Skeletal muscle tissue (tissue), 4 donors: Measurements from ENCODE around the gene LPXN. TPM values are rescaled to one million over a fixed set of nuclear protein-coding genes. Genes with fewer than 3 reads are reported as not detected.
"Not testable (repeated sequence)": the region's sequence is repeated elsewhere in the genome, so short reads cannot be mapped to it uniquely, and the experiment has no call there.

Experiments
- H3K27ac ChIP-seq: one replicate; pipeline ENCODE4 v1.7.0; 2013; ENCODE audit warnings: mild to moderate bottlenecking, low read depth, low read length, inconsistent platforms
- H3K27me3 ChIP-seq, 3 donors: one replicate each; pipeline ENCODE4 v1.7.0; 2013; ENCODE audit warnings: low read length in 3 of 3; ENCODE audit not compliant: control insufficient read depth in 3 of 3, insufficient read depth in 3 of 3
- H3K36me3 ChIP-seq, 3 donors: one replicate each; pipeline ENCODE4 v1.7.0; 2013; ENCODE audit warnings: low read length in 3 of 3; ENCODE audit not compliant: control insufficient read depth in 3 of 3, insufficient read depth in 3 of 3
- H3K4me1 ChIP-seq, 3 donors: one replicate each; pipeline ENCODE4 v1.7.0; 2013; ENCODE audit warnings: low read length in 3 of 3, mild to moderate bottlenecking in 3 of 3; ENCODE audit not compliant: control insufficient read depth in 3 of 3, insufficient read depth in 3 of 3
- H3K4me3 ChIP-seq, 3 donors: one replicate each; pipeline ENCODE4 v1.7.0; 2013; ENCODE audit warnings: low read length in 3 of 3
- H3K9ac ChIP-seq, 3 donors: one replicate each; pipeline ENCODE4 v1.7.0; 2013; ENCODE audit warnings: low read length in 3 of 3, mild to moderate bottlenecking in 3 of 3, moderate library complexity in 2 of 3, low read depth in 1 of 3
- H3K9me3 ChIP-seq, 3 donors: one replicate each; pipeline ENCODE4 v1.7.0; 2013; ENCODE audit warnings: low read length in 3 of 3; ENCODE audit not compliant: control insufficient read depth in 3 of 3
- total RNA-seq: library from RNA; depleted of rRNA; stranded (reverse); fragments of >200 nt; gene quantifications from one replicate; pipeline ENCODE4 v1.2.3, GENCODE V29; 2014
- donor health status: Osteomylitis.

LPXN gene
- total RNA-seq, 1 donor from 2014 or later, result 4.2 TPM

DNA sequence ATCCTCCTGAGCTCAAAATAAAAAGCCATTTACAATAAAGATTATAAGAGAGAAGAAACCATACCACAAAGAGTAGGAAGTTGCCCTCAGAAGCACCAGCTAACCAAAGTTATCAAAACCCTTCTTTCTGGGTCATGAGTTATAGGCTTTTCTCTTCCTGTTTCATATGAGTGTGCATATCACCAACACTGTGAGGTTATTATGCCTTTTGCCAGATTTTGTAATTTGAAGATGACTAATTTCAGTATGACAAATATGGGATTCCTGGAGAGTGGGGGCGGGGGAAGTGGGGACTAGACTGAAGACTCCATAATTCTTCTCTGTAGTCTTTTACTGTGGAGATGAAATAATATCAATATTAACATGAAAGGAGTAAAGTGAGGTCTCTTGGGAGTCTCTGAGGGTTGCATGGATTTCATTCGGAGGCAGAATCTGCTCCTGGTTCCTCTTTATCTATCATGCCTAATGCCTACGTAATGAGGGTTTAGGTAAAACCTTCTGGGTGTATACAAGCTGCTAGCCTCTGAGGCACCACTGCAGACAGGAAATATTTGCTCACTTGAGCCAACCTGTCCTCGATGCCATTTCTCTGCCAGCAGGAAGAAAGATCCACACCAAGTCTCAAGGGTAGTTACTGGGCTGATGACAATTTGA is 2.1 kb downstream of the LPXN start:
- Histone ChIP-seq H3K4me3 (peak overlapping the region in 1 of 3 donors; percentile 44), H3K27ac (peak overlapping the region; percentile 100), H3K36me3 (peaks cover 7 to 13% (median 10%) of the 10 kb centered on the region in 3 donors), H3K4me1 (peaks cover 28 to 33% (median 32%) of the 10 kb centered on the region in 3 donors), H3K9ac (peak overlapping the region in 1 of 3 donors; percentile 34), H3K27me3 (no peaks in the 10 kb centered on the region), H3K9me3 (no peaks in the 10 kb centered on the region)

DNA sequence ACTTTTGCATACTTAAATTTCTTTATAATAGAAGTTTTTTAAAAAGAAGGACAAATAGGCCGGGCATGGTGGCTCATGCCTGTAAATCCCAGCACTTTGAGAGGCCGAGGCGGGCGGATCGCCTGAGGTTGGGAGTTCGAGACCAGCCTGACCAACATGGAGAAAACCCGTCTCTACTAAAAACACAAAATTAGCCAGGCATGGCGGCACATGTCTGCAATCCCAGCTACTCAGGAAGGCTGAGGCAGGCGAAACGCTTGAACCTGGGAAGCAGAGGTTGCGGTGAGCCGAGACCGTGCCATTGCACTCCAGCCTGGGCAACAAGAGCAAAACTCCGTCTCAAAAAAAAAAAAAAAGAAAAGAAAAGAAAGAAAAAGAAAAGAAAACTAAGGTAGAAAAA is 2.8 kb downstream of the LPXN start:
- H3K9ac ChIP-seq, H3K9me3 ChIP-seq, H3K27me3 ChIP-seq, H3K4me3 ChIP-seq: not testable (repeated sequence)
- Histone ChIP-seq H3K4me1 (peaks cover 28 to 33% (median 32%) of the 10 kb centered on the region in 3 donors), H3K36me3 (peaks cover 8 to 10% (median 10%) of the 10 kb centered on the region in 3 donors), H3K27ac (peak overlapping the region; percentile 100)

DNA sequence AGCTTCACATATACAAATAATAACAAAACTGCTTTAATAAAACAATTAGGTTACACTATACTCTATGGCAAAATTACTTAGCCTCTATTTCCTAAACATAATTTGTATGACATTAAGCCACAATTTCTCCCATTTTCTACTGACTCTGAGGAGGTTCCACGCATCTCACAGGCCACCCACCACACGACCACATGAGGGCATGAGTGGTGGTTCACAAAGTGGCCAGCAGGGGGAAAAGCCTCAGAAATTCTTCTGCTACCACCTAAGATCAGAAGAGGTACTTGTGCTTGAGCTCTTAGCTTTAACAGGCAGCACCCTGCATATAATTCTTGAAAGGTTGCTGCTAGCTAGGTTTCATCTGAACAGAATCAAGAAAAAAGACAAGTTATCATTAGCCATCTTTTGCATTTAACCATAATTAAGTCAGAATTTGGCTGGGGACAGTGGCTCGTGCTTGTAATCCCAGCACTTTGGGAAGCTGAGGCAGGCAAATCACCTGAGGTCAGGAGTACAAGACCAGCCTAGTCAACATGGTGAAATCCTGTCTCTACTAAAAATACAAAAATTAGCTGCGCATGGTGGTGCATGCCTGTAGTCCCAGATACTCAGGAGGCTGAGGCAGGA is 7.7 kb downstream of the LPXN start:
- no peaks in the 10 kb centered on the region for H3K9me3 ChIP-seq
- H3K27ac ChIP-seq, result no peak overlapping the region
- H3K4me1 ChIP-seq, result no peaks in the 10 kb centered on the region
- H3K27me3 ChIP-seq, result no peaks in the 10 kb centered on the region
- peaks cover 10 to 13% (median 13%) of the 10 kb centered on the region in 3 donors for H3K36me3 ChIP-seq
- H3K9ac ChIP-seq, result no peak overlapping the region
- H3K4me3 ChIP-seq, result no peak overlapping the region

DNA sequence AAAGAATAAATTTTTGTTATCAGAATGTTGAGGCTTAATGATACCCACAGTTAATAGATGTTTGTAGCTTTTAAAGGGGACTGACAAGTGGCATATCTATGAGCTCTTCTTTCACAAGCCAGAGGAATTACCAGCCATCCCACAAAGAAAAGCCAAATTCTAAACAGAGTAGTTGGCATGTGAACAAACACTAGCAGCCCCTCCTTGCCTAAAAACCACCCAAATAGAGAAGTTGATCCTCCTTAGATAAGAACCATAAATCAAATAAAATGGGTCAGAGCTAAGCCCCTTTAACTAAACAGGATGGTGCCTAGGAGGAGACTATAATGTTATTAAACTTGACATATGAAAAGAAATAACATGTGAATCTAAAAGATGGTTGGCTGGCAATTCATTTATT is 11.4 kb downstream of the LPXN start:
- H3K36me3 ChIP-seq, result peaks cover 4 to 21% (median 9%) of the 10 kb centered on the region in 3 donors

DNA sequence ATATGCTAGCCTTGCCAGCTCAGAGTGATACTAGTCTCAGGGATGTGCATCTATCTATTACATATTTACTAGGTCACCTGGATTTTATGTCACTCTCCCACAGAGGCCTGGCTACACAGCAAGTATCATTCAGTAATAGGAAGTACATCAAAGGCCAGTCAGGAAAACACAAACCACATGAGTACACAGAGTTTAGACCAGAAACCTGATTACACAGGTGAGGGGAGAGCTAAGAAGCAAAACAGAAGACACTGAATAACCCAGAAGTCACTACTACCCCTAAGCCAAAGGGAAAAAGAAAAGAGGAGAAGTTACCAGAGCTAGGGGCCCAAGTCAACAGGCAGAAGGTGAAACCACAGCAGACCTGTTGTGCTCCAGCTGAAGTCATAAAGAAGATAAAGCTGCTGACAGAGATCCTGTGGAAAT is 13.3 kb downstream of the LPXN start:
- Histone ChIP-seq H3K36me3 (peaks cover 0 to 18% (median 3%) of the 10 kb centered on the region in 3 donors), H3K9ac (peak overlapping the region in 1 of 3 donors; percentile 47)

More for the DNA sequence above, 11.4 kb downstream of the LPXN start:
- no peaks in the 10 kb centered on the region for H3K27me3 ChIP-seq
- no peak overlapping the region for H3K9ac ChIP-seq
- no peaks in the 10 kb centered on the region for H3K4me1 ChIP-seq
- no peak overlapping the region for H3K4me3 ChIP-seq
- H3K9me3 ChIP-seq, result no peaks in the 10 kb centered on the region
- H3K27ac ChIP-seq, result no peak overlapping the region

DNA sequence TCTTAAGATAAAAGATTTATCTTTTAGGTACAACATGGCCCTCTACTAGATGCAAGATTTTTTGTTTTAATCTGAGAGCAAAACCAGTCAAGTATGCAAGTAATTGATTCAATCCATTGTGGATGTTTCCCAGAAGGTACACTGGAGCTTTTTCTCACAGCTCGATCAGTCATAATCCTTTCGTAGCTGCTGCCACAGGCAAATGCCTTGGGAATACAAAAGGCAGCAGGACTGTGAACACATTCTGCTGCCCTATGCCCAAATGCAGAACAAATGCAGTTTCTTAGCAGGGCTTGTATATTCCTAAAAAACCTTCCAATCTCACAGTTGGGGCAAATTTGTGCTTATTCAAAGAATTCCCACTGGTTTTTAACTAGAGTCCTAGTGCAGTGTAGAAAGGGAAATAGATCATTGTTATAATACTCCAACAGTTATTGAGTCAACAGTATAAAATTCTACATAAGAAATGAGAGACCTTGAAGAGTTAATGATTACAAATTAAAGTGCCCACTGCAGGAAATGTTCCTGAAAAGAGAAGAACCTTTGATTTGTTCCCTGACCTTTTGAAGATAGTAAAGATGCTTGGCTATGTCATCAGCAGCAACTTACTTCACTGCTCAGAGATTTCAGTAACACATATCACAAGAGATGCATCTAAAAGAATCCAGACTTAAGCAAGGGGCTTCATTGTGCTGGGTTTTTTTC is 14.1 kb downstream of the LPXN start:
- Histone ChIP-seq H3K4me3 (no peak overlapping the region), H3K27ac (no peak overlapping the region), H3K9ac (no peak overlapping the region), H3K27me3 (no peaks in the 10 kb centered on the region), H3K36me3 (peaks cover 0 to 22% (median 3%) of the 10 kb centered on the region in 3 donors), H3K9me3 (no peaks in the 10 kb centered on the region), H3K4me1 (no peaks in the 10 kb centered on the region)

More for the DNA sequence above, 13.3 kb downstream of the LPXN start:
- Histone ChIP-seq H3K27ac (no peak overlapping the region), H3K4me1 (no peaks in the 10 kb centered on the region), H3K9me3 (no peaks in the 10 kb centered on the region), H3K27me3 (no peaks in the 10 kb centered on the region), H3K4me3 (no peak overlapping the region)

DNA sequence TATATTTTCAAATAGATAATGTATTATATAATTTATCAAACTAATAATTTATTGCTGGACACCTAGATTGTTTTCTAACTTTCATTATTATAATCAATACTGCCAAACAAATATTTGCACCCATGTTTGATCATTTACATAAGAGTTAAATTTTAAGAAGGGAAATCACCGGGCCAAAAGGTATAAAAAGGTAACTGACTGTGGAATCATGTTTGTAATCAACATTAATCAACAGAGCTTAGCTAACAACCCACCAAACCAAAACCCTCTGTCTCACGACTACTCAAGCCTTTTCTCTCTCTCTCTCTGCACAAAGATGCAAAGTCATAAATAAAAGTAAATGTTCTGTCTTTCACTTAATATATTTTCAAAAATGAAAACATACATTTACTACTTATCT is 14.8 kb downstream of the LPXN start:
- Histone ChIP-seq H3K9me3 (no peaks in the 10 kb centered on the region), H3K4me1 (no peaks in the 10 kb centered on the region), H3K36me3 (peaks cover 0 to 22% (median 3%) of the 10 kb centered on the region in 3 donors), H3K9ac (no peak overlapping the region), H3K4me3 (no peak overlapping the region), H3K27ac (no peak overlapping the region), H3K27me3 (no peaks in the 10 kb centered on the region)

DNA sequence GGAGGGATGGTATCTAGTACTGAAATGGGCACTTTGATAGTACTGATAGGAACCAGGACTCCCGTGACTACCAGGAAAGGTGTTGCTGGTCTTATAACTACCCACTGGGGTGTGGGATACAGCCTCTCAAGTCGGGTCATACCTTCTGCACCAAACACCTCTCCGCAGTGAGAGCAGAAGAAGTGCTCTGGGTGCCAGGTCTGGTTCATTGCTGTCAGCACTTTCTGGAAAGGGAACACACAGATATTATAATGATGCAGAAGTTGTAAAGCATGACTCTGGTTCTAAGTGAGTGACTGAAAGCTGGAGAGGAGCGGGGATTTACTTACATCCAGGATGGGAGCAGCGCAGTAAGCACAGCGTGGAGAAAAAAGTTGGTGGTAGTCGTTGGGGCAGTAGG is 26.0 kb downstream of the LPXN start:
- H3K4me3 ChIP-seq, result no peak overlapping the region
- H3K36me3 ChIP-seq, result peaks cover 32 to 61% (median 45%) of the 10 kb centered on the region in 3 donors
- no peaks in the 10 kb centered on the region for H3K4me1 ChIP-seq
- H3K27me3 ChIP-seq, result no peaks in the 10 kb centered on the region
- H3K9me3 ChIP-seq, result no peaks in the 10 kb centered on the region
- no peak overlapping the region for H3K9ac ChIP-seq
- no peak overlapping the region for H3K27ac ChIP-seq

DNA sequence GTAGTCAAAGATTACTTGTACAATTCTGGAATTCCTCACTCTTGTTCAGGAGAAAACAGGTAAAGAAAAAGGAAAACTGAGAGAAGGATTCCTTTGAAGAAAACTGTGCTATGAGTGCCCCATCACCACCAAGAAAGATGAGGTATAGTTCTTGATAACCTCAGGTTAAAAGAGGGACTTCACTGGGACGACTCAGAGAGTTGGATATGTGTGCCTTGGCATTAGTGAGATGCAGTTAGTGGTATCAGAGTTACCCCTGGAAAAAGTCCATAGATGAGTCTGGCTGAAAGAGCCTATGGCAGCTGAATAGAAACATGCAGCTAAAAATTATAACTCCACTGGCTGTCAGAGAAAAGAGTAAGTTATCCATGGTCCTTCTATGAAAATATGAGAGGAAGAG is 28.8 kb downstream of the LPXN start:
- Histone ChIP-seq H3K27ac (no peak overlapping the region), H3K36me3 (peaks cover 30 to 44% (median 36%) of the 10 kb centered on the region in 3 donors)

DNA sequence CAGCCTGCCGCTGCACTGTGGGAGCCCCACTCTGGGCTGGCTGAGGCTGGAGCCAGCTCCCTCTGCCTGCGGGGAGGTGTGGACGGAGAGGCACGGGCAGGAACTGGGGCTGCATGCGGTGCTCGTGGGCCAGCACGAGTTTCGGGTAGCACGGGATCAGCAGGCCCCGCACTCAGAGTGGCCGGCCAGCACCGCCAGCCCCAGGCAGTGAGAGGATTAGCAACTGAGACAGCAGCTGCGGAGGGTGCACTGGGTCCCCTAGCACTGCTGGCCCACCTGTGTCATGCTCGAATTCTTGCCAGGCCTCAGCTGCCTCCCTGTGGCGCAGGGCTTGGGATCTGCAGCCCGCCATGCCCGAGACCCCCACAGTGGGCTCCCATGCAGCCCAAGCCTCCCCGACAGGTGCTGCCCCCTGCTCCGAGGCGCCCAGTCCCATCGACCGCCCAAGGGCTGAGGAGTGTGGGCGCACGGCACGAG is 43.8 kb downstream of the LPXN start:
- Histone ChIP-seq H3K4me1 (no peaks in the 10 kb centered on the region), H3K27me3 (no peaks in the 10 kb centered on the region), H3K4me3 (no peak overlapping the region), H3K9ac (no peak overlapping the region), H3K9me3 (no peaks in the 10 kb centered on the region), H3K36me3 (peaks cover 11 to 26% (median 17%) of the 10 kb centered on the region in 3 donors), H3K27ac (no peak overlapping the region)

More for the DNA sequence above, 28.8 kb downstream of the LPXN start:
- H3K4me1 ChIP-seq, result no peaks in the 10 kb centered on the region
- H3K9ac ChIP-seq, result no peak overlapping the region
- H3K4me3 ChIP-seq, result no peak overlapping the region
- no peaks in the 10 kb centered on the region for H3K9me3 ChIP-seq
- no peaks in the 10 kb centered on the region for H3K27me3 ChIP-seq
